ENCODE measurements around the gene HBS1L.
"Not testable (repeated sequence)": the region's sequence is repeated elsewhere in the genome, so short reads cannot be mapped to it uniquely, and the experiment has no call there.

Gene HBS1L

DNA sequence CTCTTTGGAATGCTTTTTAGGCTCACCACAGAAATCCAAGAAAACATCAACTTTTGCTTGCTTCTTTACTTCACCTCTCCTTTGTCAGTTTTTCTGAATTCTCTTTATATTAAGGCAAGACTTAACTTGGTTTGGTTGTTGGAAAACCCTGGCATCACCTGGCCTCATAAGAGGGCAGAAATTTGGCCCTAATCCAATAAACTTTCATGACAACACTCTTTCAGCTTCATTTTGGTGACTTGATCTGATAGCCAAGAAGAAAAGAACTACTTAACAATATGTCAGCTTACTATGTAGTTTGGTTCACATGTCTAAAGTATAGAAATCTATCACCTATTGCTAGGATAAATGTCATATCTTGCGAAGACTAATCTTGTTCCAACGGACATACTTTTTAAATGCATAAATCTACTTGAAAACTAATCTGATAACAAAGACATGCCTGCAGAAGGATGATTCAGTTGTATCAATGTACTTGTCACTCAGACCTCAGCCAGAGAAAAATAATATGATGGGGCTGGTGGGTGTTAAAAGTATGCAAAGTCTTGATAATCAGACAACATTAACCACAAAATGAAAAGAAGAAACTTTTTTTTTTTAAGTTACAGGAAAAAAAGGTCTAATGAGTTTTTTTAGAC lies 19.3 kb upstream of the HBS1L start:
- DNase-seq = no peak

DNA sequence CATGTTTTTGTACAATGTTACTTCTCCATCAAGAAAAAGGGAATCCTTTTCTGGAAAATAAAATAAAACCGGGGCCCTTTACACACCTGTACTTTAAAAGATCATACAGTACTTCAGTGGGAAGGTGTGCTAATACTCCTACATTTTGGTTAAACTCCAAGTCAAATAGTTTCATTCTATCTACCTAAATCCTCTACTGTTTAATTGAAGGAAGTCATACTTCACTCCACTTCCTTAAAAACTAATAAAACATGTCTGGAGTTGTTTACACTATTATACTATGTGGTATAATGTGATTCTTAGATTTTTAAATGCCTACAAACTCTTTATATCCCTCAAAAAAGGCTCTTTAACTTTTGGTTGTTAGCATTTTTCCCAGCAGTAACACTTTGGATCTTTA lies 18.6 kb upstream of the HBS1L start:
- DNase-seq = no peak

GRCh38 chr6:135072753-135073152 lies 18.1 kb upstream of the HBS1L start:
- no peak for DNase-seq

- DNase-seq = no peak
Measured at GRCh38 chr6:135071541-135071940, 16.9 kb upstream of the HBS1L start.

DNA sequence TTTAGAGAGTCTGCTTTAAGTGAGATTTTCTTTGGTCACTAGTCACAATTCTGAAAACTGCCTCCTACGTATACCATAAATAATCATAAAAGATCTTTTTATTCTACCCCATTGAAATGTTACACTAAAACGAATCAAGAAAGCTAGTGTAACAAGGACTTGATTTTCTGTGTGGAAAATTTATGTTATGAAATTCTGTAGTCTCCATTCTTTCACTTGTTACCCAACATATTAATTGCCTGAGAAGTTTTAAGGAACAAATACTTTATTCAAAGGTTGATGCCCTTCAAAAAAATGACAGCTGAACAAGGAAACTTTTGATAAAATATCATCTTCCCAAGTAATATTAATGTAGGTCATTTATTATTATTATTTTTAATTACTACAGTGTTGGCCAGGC lies 13.3 kb upstream of the HBS1L start:
- DNase-seq = no peak

- DNase-seq = no peak
Measured at GRCh38 chr6:135066806-135067205, 12.2 kb upstream of the HBS1L start.

GRCh38 chr6:135066397-135066796 lies 11.8 kb upstream of the HBS1L start:
- DNase-seq = no peak

DNA sequence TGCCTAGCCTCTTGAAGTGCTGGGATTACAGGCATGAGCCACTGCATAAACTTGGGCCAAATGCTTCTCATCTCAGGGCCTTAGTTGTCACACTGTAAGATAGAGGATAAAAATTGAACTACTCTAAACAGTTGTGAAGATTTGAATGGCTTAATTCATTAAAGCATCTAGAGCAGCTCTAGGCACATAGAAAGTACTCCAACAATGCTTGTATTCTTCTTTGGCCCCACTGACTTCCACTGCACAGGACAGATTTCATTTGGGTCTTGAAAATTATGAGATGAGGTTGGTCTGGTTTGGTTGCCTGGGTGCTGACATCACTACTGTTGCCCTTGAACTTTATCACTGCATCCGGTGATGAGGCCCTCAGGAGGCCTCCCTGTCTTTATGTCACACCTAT lies 10.0 kb upstream of the HBS1L start:
- DNase-seq = no peak

- DNase-seq = no peak
Measured at GRCh38 chr6:135063926-135064325, 9.3 kb upstream of the HBS1L start.

GRCh38 chr6:135062735-135063134 lies 8.1 kb upstream of the HBS1L start:
- no peak for DNase-seq

DNA sequence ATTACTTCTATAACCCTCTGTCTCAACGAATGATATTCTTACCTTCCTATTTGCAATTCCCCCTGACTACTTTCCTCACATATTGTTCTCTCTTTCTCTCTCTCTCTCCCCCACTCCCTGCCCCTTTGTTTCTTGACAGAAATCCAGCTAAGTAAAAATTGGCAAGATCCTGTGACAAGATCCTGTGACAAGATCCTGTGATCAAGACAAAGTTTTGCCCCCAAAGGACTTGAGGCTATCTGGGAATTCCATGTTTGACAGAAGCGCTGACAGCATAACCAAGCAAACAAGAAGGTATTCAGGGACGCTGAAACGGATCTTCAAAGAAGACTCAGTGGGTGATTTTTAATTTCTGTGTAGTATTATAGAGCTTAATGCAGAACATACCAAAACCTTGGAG lies 5.5 kb upstream of the HBS1L start:
- DNase-seq = no peak

DNA sequence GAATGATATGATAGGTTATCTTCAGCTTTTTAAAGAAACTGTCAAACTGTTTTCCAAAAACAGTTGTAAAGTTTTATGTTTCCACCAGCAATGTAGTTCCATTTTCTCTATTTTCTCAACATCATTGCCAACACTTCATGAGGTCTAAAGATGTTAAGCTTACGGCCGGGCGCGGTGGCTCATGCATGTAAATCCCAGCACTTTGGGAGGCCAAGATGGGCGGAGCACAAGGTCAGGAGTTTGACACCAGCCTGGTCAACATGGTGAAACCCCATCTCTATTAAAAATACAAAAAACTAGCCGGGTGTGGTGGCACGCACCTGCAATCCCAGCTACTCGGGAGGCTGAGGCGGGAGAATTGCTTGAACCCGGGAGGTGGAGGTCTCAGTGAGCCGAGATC lies 3.7 kb upstream of the HBS1L start:
- DNase-seq = not testable (repeated sequence)

DNA sequence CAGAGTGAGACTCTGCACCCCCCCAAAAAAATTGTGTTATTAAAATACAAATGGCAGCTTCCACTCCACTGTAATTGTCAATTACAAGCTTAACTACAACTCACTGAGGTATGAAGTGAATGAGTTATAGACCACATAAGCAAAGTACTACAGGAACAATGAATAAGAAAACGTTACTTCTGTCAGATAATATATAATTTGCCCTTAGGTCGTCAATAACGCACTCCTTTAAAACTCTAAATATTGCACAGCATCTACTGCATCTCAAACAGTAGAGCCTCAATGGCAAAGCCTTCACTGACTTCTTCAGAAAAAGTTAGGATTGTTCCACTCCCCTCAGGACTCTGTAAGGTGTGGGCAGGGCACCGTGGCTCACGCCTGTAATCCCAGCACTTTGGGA lies 2.0 kb upstream of the HBS1L start:
- DNase-seq = no peak

- peak in 1 of 6 experiments; percentile 38 for DNase-seq
Measured at GRCh38 chr6:135054226-135054568, 425 bp downstream of the HBS1L start.

DNA sequence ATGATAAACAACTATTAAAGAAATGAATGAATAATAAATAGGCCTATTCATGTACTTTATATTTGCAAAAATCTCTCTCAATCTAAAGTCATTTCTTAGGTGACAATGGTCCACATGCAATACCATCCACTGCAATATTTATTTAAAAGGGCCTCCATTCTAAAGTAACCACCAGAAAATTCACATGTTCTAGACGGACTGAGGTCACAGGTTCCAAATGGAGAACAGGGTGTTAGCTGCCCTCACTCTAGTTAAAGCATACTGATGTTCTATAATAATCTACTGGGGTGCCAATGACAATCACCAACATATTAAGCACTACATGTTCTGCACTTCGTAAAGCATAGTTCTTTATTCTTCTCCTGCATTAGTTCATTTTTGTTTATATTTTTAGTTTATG lies 1.2 kb downstream of the HBS1L start:
- no peak for DNase-seq

- DNase-seq = no peak
Measured at GRCh38 chr6:135052939-135053338, 1.7 kb downstream of the HBS1L start.

- DNase-seq = no peak
Measured at GRCh38 chr6:135048915-135049314, 5.7 kb downstream of the HBS1L start.

GRCh38 chr6:135047336-135047735 lies 7.3 kb downstream of the HBS1L start:
- DNase-seq = no peak

GRCh38 chr6:135046912-135047311 lies 7.7 kb downstream of the HBS1L start:
- DNase-seq = no peak

DNA sequence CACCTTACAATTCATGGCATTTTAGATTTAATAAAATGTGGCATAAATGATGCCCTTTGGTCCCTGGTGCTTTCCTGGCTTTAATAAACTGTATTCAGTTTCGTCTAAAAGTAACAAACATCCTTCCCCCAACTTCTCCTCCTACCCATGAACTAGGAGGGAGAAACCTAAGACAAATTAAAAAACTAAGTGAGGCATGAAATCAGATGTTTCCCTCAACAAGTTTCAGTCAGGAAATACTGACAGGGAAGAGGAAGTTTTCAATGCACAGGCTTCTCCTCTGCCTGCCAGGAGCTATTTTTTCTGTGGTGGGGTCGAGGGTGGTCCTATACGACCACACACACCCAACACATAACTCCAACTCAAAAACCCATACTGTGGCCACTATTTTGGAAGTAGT lies 10.0 kb downstream of the HBS1L start:
- no peak for DNase-seq

GRCh38 chr6:135043846-135044245 lies 10.8 kb downstream of the HBS1L start:
- DNase-seq = no peak

DNA sequence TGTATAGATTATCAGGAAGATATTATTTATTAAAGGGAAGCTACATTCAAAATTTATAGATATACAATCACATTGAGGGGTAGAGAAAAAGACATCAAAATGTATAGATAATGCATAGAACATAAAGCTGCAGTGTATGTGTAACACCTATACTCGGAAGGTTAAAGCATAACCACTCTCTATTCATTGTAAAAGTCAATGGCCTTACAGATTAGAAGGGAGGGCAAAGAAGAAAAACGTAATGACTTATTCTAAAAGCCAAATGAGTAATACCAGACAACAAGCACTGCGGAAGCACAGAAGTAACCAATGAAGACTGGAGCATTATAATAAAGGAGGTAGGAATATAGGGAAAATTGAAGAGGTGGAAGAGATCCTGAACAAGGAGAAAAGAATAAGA lies 11.3 kb downstream of the HBS1L start:
- no peak for DNase-seq

GRCh38 chr6:135038335-135038734 lies 16.3 kb downstream of the HBS1L start:
- no peak for DNase-seq

DNA sequence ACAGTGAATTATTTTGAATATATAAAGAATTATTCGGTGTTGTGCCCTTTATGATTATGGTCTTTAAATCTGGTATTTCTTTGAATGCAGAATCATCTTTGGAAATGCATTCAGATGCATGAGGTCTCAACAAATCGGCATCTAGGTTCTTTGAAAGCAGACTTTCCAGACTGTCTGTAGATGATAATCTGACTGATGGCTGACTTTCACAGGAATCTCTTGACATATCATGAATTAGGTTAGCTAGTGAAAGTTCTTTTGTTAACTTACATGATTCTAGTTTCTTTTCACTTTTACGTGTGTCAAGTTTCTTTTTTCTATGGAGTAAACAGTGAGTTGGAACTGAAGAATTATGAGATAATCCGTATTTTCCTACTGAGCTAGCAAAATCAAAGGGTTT lies 17.1 kb downstream of the HBS1L start:
- no peak for DNase-seq

DNA sequence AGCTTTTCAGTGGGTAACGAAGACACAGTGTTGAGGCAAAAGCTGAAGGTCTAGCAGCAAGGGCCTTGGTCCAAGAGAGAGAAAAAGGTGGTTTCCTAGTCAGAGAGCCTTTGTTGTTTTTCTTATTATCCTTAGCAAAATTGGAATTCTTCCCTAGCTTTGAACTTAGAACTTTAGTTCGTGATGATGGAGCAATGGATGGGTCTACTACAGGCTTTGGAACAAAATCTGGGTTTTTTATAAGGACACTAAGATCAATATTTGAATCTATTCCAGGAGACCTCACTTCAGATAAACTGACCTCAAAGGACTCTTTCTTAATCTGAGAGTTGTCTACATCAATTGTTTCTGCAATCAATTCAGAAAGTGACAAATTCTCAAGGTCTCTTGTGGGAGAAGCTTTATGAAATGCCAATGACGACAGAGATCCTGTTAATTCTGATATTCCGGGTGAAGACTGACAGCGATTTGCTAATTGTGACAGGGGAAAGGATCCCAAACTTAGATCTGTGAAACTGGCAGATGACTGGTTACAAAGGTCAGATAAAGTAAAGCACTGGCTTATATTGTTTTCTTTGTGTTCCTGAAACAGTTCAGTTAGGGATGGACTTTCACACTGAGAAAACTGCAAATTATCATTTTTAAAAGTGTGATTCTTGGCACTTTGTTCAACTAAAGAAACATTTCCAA lies 17.7 kb downstream of the HBS1L start:
- DNase-seq = no peak
